ENCODE data around the gene DMRT2.

Gene DMRT2

GRCh38 chr9:1046639-1047572, 3.3 kb upstream of the DMRT2 start:
- FAIRE-seq, result no peak
- no peak for DNase-seq (ENCODE audit: extremely low spot score, insufficient read length, low read depth)

GRCh38 chr9:1047591-1048230, 2.4 kb upstream of the DMRT2 start:
- no peak for FAIRE-seq
- DNase-seq (ENCODE audit: extremely low spot score, insufficient read length, low read depth), result no peak

- FAIRE-seq, result no peak
- no peak for DNase-seq (ENCODE audit: extremely low spot score, insufficient read length, low read depth)
These were observed 1.9 kb upstream of the DMRT2 start for GRCh38 chr9:1048231-1048619.

- FAIRE-seq (no peak), DNase-seq (ENCODE audit: extremely low spot score, insufficient read length, low read depth) (no peak)
These were observed 1.3 kb upstream of the DMRT2 start for GRCh38 chr9:1048811-1049210.

GRCh38 chr9:1049641-1050040, 516 bp upstream of the DMRT2 start:
- FAIRE-seq, result no peak

GRCh38 chr9:1051210-1051583, 1.0 kb downstream of the DMRT2 start:
- FAIRE-seq, result no peak
- DNase-seq (ENCODE audit: extremely low spot score, insufficient read length, low read depth), result no peak

More at GRCh38 chr9:1049641-1050040, 516 bp upstream of the DMRT2 start:
- DNase-seq (ENCODE audit: extremely low spot score, insufficient read length, low read depth), result no peak

- FAIRE-seq (no peak), DNase-seq (ENCODE audit: extremely low spot score, insufficient read length, low read depth) (no peak)
These were observed 1.6 kb downstream of the DMRT2 start for GRCh38 chr9:1051584-1052275.

GRCh38 chr9:1052365-1053281, 2.5 kb downstream of the DMRT2 start:
- FAIRE-seq, result no peak
- no peak for DNase-seq (ENCODE audit: extremely low spot score, insufficient read length, low read depth)

- DNase-seq (ENCODE audit: extremely low spot score, insufficient read length, low read depth), result no peak
- FAIRE-seq, result no peak
These were observed 3.1 kb downstream of the DMRT2 start for GRCh38 chr9:1053282-1053621.

GRCh38 chr9:1053986-1054425, 3.8 kb downstream of the DMRT2 start:
- no peak for DNase-seq (ENCODE audit: extremely low spot score, insufficient read length, low read depth)
- FAIRE-seq, result no peak

GRCh38 chr9:1055166-1055565, 5.0 kb downstream of the DMRT2 start:
- DNase-seq (ENCODE audit: extremely low spot score, insufficient read length, low read depth) (no peak), FAIRE-seq (no peak)

- no peak for FAIRE-seq
- no peak for DNase-seq (ENCODE audit: extremely low spot score, insufficient read length, low read depth)
These were observed 7.8 kb downstream of the DMRT2 start for GRCh38 chr9:1057910-1058309.

GRCh38 chr9:1058826-1059487, 8.8 kb downstream of the DMRT2 start:
- DNase-seq (ENCODE audit: extremely low spot score, insufficient read length, low read depth), result no peak
- FAIRE-seq, result no peak

- DNase-seq (ENCODE audit: extremely low spot score, insufficient read length, low read depth) (no peak), FAIRE-seq (no peak)
These were observed 15.0 kb downstream of the DMRT2 start for GRCh38 chr9:1065130-1065529.

GRCh38 chr9:1070692-1071091, 20.5 kb downstream of the DMRT2 start:
- no peak for FAIRE-seq
- no peak for DNase-seq (ENCODE audit: extremely low spot score, insufficient read length, low read depth)

GRCh38 chr9:1071730-1072129, 21.6 kb downstream of the DMRT2 start:
- FAIRE-seq (no peak), DNase-seq (ENCODE audit: extremely low spot score, insufficient read length, low read depth) (no peak)

GRCh38 chr9:1073497-1073896, 23.3 kb downstream of the DMRT2 start:
- DNase-seq (ENCODE audit: extremely low spot score, insufficient read length, low read depth) (no peak), FAIRE-seq (no peak)

- DNase-seq (ENCODE audit: extremely low spot score, insufficient read length, low read depth) (no peak), FAIRE-seq (no peak)
These were observed 27.5 kb downstream of the DMRT2 start for GRCh38 chr9:1077616-1078015.

GRCh38 chr9:1083325-1083913, 33.3 kb downstream of the DMRT2 start:
- FAIRE-seq (no peak), DNase-seq (ENCODE audit: extremely low spot score, insufficient read length, low read depth) (no peak)
